Upper lobe of left lung (tissue), 4 donors: ENCODE data around the gene EPHB3.

Source experiments
- POLR2A ChIP-seq, 4 donors: fragments of 450-650 bp; IDR thresholded peaks; one replicate each; pipeline ENCODE4 v1.5.1; 2016 to 2017; ENCODE audit warnings: antibody characterized with exemption in 4 of 4, mild to moderate bottlenecking in 2 of 4
- POLR2AphosphoS5 ChIP-seq, 2 donors: sonication (generic); formaldehyde crosslinking; IDR thresholded peaks; one replicate each; pipeline ENCODE4 v1.5.1; 2017; ENCODE audit warnings: antibody characterized with exemption in 2 of 2

- no peak for TF ChIP-seq POLR2AphosphoS5 (IDR thresholded peaks at IDR 0.05)
- TF ChIP-seq POLR2A (IDR thresholded peaks at IDR 0.05), result no peak
Observed at GRCh38 chr3:184543843-184544512, 17.6 kb upstream of the EPHB3 start.
